ENCODE measurements around the gene STEAP3.

DNA sequence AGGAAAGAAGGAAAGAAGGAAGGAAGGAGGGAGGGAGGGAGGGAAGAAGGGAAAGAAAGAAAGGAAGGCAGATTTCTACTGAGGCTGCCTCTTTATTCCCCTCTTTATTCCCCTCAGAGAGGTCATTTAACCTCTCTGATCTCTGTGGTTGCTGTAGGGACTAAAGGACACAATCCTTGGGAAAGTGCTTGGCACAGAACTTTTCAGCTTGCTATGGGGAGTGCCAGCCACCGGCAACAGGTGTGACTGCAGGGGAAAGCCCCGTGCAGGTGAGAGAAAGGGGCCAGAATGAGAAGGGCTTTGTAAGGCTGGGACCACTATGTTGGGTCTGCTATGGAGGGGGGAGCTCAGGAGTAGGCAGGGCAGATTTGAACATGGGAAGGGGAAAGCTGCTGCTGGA lies 27.7 kb upstream of the STEAP3 start:
- TF ChIP-seq, protein P1, sequence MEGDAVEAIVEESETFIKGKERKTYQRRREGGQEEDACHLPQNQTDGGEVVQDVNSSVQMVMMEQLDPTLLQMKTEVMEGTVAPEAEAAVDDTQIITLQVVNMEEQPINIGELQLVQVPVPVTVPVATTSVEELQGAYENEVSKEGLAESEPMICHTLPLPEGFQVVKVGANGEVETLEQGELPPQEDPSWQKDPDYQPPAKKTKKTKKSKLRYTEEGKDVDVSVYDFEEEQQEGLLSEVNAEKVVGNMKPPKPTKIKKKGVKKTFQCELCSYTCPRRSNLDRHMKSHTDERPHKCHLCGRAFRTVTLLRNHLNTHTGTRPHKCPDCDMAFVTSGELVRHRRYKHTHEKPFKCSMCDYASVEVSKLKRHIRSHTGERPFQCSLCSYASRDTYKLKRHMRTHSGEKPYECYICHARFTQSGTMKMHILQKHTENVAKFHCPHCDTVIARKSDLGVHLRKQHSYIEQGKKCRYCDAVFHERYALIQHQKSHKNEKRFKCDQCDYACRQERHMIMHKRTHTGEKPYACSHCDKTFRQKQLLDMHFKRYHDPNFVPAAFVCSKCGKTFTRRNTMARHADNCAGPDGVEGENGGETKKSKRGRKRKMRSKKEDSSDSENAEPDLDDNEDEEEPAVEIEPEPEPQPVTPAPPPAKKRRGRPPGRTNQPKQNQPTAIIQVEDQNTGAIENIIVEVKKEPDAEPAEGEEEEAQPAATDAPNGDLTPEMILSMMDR (IDR thresholded peaks at IDR 0.05; ENCODE audit: insufficient read depth, low read depth, low read length) = no peak
- TF ChIP-seq EZH2 (IDR thresholded peaks at IDR 0.05; ENCODE audit: insufficient read depth, low read length) = no peak

All from astrocyte (in vitro differentiated cells and primary cell).